Hematopoietic multipotent progenitor cell treated with erythropoietin and hydrocortisone succinate and interleukin-3 and kit ligand, for 8 days (in vitro differentiated cells): Measurements from ENCODE around the gene CDH23.
"Not testable (repeated sequence)": the region's sequence is repeated elsewhere in the genome, so short reads cannot be mapped to it uniquely, and the experiment has no call there.

Source experiments
- DNase-seq: peaks from one replicate; pipeline ENCODE4 v3.0.0-alpha.2; 2015

Gene CDH23

GRCh38 chr10:71848325-71849275, 451.9 kb downstream of the CDH23 start:
- no peak for DNase-seq

- DNase-seq: no peak
Measured at GRCh38 chr10:71849461-71849908, 452.8 kb downstream of the CDH23 start.

GRCh38 chr10:71850021-71850742, 453.5 kb downstream of the CDH23 start:
- no peak for DNase-seq

- DNase-seq: peak; percentile 98
Measured at GRCh38 chr10:71850743-71851464, 454.2 kb downstream of the CDH23 start, which contains the start of gene PSAP. PSAP (minus strand) TSS chr10:71851251; CDS start chr10:71851221, 30 bp downstream.

- not testable (repeated sequence) for DNase-seq
Measured at GRCh38 chr10:71851465-71852095, 454.9 kb downstream of the CDH23 start.

- no peak for DNase-seq
Measured at GRCh38 chr10:71852355-71852937, 455.7 kb downstream of the CDH23 start.

- peak; percentile 33 for DNase-seq
Measured at GRCh38 chr10:71854031-71854430, 457.3 kb downstream of the CDH23 start.

GRCh38 chr10:71856619-71857018, 459.9 kb downstream of the CDH23 start:
- DNase-seq: no peak

- no peak for DNase-seq
Measured at GRCh38 chr10:71857934-71858890, 461.5 kb downstream of the CDH23 start.

GRCh38 chr10:71860243-71861029, 463.7 kb downstream of the CDH23 start:
- DNase-seq: peak; percentile 93

GRCh38 chr10:71863203-71863602, 466.5 kb downstream of the CDH23 start:
- no peak for DNase-seq

- no peak for DNase-seq
Measured at GRCh38 chr10:71864911-71865361, 468.2 kb downstream of the CDH23 start.
